GM21526 (cell line): Measurements from ENCODE around the gene BHLHA9.
"Not testable (repeated sequence)": the region's sequence is repeated elsewhere in the genome, so short reads cannot be mapped to it uniquely, and the experiment has no call there.

Experiments used
- ATAC-seq: cut with Tn5 transposase; IDR thresholded peaks from one replicate; pipeline ENCODE4 v1.9.1; 2021; ENCODE audit warnings: moderate library complexity; ENCODE audit not compliant: unreplicated experiment, low FRiP score

BHLHA9 gene

DNA sequence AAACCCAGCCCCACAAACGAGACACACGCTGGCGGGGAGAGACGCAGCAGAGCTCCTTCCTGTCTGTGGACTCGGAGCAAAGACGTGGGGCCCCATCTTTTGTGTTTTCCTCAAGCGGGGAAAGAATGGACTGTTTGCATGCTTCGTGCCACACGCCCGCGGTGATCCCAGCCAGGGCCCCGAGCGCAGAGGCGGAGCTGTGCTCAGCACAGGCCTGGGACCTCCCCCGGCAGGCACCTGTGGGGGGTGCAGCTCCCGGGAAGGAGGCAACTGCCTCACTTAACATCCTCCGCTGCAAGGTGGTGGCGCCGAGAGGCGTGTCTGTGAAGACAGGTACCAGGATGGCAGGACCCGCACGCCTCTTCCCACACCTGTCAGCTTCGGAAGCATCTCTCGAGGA, 28.4 kb downstream of the BHLHA9 start:
- ATAC-seq = no peak

- ATAC-seq = no peak
Observed at GRCh38 chr17:1299552-1300370, 29.5 kb downstream of the BHLHA9 start.

DNA sequence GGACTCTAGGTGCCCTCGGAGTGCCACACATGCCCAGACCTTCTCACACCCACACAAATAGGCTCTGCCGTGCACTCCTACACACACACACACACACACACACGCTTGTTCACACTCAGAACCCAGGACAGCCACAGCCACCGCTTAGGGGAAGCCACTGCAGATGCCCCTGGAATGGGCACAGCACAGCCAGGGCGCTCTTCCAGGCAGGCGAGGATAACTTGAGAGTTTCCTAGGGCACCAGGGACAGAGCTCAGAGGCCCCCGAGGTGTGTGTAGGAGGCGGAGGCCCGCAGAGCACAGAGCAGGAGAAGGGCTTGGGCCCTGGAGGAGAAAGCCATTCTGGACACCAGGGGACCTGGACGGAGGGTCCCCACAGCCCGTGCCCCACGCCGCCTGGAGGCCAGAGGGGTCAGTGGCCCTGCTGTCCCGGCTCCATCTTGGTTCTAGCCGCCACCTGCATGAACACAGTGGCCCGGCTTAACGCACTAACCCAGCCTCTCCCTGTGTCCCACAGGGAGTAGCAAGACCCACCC, 30.2 kb downstream of the BHLHA9 start:
- ATAC-seq = no peak

- no peak for ATAC-seq
Observed at GRCh38 chr17:1301546-1301945, 31.3 kb downstream of the BHLHA9 start.

DNA sequence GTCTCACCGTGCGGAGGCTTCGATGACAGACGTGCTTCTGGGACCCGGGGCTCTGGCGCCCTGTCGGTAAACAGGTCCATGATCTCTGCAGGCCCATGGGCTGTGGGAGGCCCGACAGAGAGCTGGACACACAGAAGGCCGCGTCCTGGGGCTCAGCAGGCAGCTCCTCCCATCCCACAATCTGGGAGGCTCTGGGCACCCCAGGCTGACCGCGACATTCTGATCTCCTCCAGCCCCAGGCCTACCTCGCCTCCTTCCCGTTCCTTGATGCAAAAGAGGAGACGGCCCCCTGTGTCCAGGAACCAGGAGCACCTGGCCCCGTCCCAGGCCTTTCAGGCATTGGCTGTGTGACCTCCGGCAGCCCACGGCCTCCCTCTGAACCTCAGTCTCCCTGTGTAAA, 32.5 kb downstream of the BHLHA9 start:
- ATAC-seq = no peak

GRCh38 chr17:1304522-1304921, 34.3 kb downstream of the BHLHA9 start:
- no peak for ATAC-seq

DNA sequence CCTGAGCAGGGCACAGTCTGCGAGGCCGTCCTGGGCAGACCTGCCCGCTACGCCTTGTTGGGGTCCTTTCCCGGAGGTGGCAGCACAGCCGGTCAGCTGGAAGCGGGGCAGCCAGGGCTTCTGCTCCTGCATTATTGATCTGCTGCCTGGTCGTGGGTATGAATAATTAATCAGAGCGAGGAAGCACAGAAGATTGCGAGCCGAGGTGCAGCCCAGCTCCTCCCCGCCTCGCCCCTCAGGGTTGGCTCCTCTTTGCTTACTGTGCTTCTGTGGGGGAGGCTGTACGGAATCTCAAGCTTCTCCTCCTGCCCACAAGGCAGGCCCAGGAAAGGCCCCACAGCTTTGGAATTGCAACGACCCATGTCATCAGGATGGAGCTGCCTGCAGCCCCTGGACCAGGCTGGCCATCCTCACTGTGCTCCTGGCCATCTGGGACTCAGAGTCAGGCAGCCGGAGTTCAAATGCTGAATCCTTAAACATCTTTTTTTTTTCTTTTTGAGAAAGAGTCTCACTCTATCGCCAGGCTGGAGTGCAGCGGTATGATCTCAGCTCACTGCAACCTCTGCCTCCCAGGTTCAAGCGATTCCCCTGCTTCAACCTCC, 34.8 kb downstream of the BHLHA9 start:
- ATAC-seq = no peak

GRCh38 chr17:1307829-1308228, 37.6 kb downstream of the BHLHA9 start:
- not testable (repeated sequence) for ATAC-seq

DNA sequence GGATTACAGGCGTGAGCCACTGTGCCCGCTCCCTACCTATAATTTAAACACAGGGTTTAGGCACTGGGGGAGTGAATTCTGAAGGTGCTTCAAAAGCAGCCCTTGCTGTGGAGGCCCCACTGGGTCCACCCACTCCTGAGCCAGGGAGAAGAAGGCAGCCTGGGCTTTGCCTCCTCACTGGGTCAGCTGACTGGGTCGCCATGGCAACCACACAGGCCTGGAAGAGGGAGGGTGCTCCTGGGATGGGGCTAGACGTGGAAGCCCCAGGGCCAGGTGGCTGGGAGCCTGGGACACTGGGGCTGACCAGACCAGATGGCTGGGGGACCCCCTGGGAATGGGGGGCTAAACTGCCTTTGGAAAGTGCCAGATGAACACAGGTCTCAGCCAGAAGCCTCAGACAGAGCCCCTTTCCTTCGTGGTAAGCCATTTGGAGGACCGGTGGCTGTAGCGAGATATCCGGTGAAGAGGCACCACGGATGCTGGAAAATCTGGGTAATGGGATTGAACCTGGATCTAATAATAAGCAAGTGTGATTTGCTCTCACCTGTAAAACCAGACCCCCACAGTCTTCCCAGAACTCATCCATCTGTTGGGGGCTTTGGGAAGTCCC, 42.1 kb downstream of the BHLHA9 start:
- no peak for ATAC-seq

GRCh38 chr17:1313270-1314005, 43.2 kb downstream of the BHLHA9 start:
- ATAC-seq = no peak

- ATAC-seq = no peak
Observed at GRCh38 chr17:1315409-1315808, 45.2 kb downstream of the BHLHA9 start.

GRCh38 chr17:1315891-1316403, 45.7 kb downstream of the BHLHA9 start:
- no peak for ATAC-seq
